ENCODE measurements around the gene MBD6.

DNA sequence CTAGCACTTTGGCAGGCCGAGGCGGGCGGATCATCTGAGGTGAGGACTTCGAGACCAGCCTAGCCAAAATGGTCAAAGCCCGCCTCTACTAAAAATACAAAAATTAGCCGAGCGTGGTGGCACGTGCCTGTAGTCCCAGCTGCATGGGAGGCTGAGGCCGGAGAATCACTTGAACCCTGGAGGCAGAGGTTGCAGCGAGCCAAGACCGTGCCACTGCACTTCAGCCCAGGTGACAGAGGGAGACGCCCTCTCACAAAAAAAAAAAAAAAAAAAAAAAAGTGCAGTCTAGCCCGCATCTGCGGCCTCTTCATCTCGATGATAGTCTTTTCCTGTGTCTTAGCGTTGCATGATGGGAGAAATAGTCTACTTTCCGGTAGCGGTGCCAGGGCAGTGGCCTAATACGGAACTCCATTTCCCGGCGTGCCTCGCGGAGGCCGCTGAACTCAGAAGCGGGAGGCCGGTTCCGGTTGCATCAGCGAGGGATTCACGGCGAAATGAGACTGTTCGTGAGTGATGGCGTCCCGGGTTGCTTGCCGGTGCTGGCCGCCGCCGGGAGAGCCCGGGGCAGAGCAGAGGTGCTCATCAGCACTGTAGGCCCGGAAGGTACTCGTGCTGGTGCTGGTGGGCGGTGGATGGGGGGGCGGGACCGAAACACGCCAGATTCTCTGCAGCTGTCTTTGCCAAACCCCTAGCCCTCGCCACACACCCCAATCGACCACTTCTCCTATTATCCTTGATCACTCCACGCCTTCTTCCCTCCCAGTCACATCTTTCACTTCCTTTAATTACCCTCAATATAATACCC, 34.8 kb upstream of the MBD6 start, which contains the start of gene MARS1:
- no peak for TF ChIP-seq EZH2 (IDR thresholded peaks at IDR 0.05)
- peak; percentile 89 for TF ChIP-seq POLR2AphosphoS5 (IDR thresholded peaks at IDR 0.05; ENCODE audit: borderline replicate concordance, low read depth, low read length)
- TF ChIP-seq FOXP2 (optimal IDR thresholded peaks at IDR 0.05; ENCODE audit: control extremely low read depth, extremely low read length, insufficient read depth) = peak; percentile 75
